HTR-8/SVneo (cell line): Measurements from ENCODE around the gene MID2.
A peak's percentile ranks its signal among the peaks of the same experiment; 100 is the strongest.
"Not testable (repeated sequence)": the region's sequence is repeated elsewhere in the genome, so short reads cannot be mapped to it uniquely, and the experiment has no call there.

ENCODE experiments used
- DNase-seq: peaks from one replicate; pipeline ENCODE4 v3.0.0; 2011; ENCODE audit warnings: low spot score, mixed read lengths; ENCODE audit not compliant: insufficient read length
- FAIRE-seq: peaks from 2 replicates; lab custom pipeline; 2011; peaks lifted over from hg19 to GRCh38; lab: Jason Lieb, UNC

Gene MID2

GRCh38 chrX:107935664-107936433 lies 110.2 kb downstream of the MID2 start:
- FAIRE-seq (no peak), DNase-seq (peak; percentile 8)

- FAIRE-seq (no peak), DNase-seq (no peak)
Observed at GRCh38 chrX:107936434-107936730, 110.7 kb downstream of the MID2 start.

- DNase-seq (no peak), FAIRE-seq (no peak)
Observed at GRCh38 chrX:107940095-107940494, 114.4 kb downstream of the MID2 start.

- not testable (repeated sequence) for DNase-seq, FAIRE-seq
Observed at GRCh38 chrX:107955337-107955736, 129.7 kb downstream of the MID2 start.

- no peak for DNase-seq
- no peak for FAIRE-seq
Observed at GRCh38 chrX:107968623-107969022, 143.0 kb downstream of the MID2 start.

- FAIRE-seq (no peak), DNase-seq (no peak)
Observed at GRCh38 chrX:107970073-107970472, 144.4 kb downstream of the MID2 start.

- DNase-seq (no peak), FAIRE-seq (no peak)
Observed at GRCh38 chrX:107971636-107972035, 146.0 kb downstream of the MID2 start.
